ENCODE results near the gene MDK. TPM values are rescaled to one million over a fixed set of nuclear protein-coding genes. Genes with fewer than 3 reads are reported as not detected.

Gene MDK
- total and polyA plus RNA-seq, 2 of the 4 experiments (the other 2 are of a cell fraction): 25.8 to 377 TPM

- Histone ChIP-seq H2BK15ac (ENCODE audit: low read depth, low read length) (no peak overlapping the region), H3K9me1 (ENCODE audit: insufficient read depth, low read length) (0 out of 2 replicates have a peak, but pooled peaks cover 3% of the 10 kb centered on the region), H3K4me3 (ENCODE audit: insufficient read depth, low read depth, low read length) (no peak overlapping the region), H2BK120ac (ENCODE audit: low read depth, low read length) (no peak overlapping the region), H3K79me1 (ENCODE audit: low read depth in 1 of 2, low read length in 2 of 2) (peaks cover 0 to 14% of the 10 kb centered on the region in 2 experiments; a peak in 2 of 4 replicates), H3K23ac (ENCODE audit: low read depth, low read length) (no peak overlapping the region), H3K18ac (ENCODE audit: low read depth, low read length) (no peak overlapping the region), H2AK9ac (replicated peaks; ENCODE audit: low read depth, low read length, poor library complexity) (no peak overlapping the region), H3K27ac (ENCODE audit: insufficient read depth, low read length) (no peak overlapping the region), H3K9ac (ENCODE audit: low read depth, low read length) (no peak overlapping the region), H3K9me3 (ENCODE audit: control insufficient read depth, insufficient read depth, low read length) (no peaks in the 10 kb centered on the region), H3K56ac (ENCODE audit: extremely low read depth, insufficient read depth, low read length) (no peak overlapping the region), H3K4ac (ENCODE audit: low read depth, low read length) (no peak overlapping the region), H4K91ac (ENCODE audit: insufficient read depth, low read depth, low read length) (no peak overlapping the region), H3K4me1 (ENCODE audit: control insufficient read depth, insufficient read depth, low read length) (peaks cover 3% of the 10 kb centered on the region; the same call in 1 of the 2 replicates), H3K4me2 (ENCODE audit: low read depth, low read length) (no peak overlapping the region), H4K20me1 (ENCODE audit: insufficient read depth, low read length) (no peaks in the 10 kb centered on the region), H2BK5ac (ENCODE audit: low read depth, low read length, poor library complexity, severe bottlenecking) (no peak overlapping the region), H2AK5ac (ENCODE audit: low read depth, low read length) (no peak overlapping the region), H4K8ac (ENCODE audit: low read depth in 2 of 2, low read length in 2 of 2) (no peak overlapping the region), H3K27me3 (ENCODE audit: control insufficient read depth, insufficient read depth, low read length) (no peaks in the 10 kb centered on the region), H4K5ac (ENCODE audit: low read depth, low read length) (no peak overlapping the region), H3K14ac (replicated peaks; ENCODE audit: low read depth, low read length) (no peak overlapping the region), H2AFZ (replicated peaks; ENCODE audit: low read length, poor library complexity) (no peak overlapping the region), H2BK20ac (ENCODE audit: low read depth, low read length) (no peak overlapping the region), H3K36me3 (ENCODE audit: control insufficient read depth, insufficient read depth, low read length) (peaks cover 39% of the 10 kb centered on the region)
- no TSS peak for BruUV-seq (replicated peaks)
- ChIA-PET CTCF (no interaction called here), POLR2A (ENCODE audit: unreplicated experiment) (interaction anchor here (0.7 kb wide), 1 partner anchor 11 kb away, joined by 9 read pairs; no protein-coding TSS in a partner anchor)
- no peak for DNase-seq
- intact Hi-C loops (cut with micrococcal nuclease): no loop called here
- no peak for ATAC-seq (ENCODE audit: low read depth)
- WGBS, 2 experiments (ENCODE audit: extremely low coverage in 2 of 2, insufficient read length in 1 of 2): 83% methylated on average over 11 of the region's 30 CpGs; no CpG with 5 or more reads in 1 of the 2 experiments
- dilution Hi-C loops (cut with HindIII; ENCODE audit: low sequenced_read_pairs, unreplicated experiment): no loop called here
- in situ Hi-C loops (cut with MboI; ENCODE audit: low sequenced_read_pairs): no loop called here
- TF ChIP-seq CTCF (conservative IDR thresholded peaks at IDR 0.05; ENCODE audit: low read depth, low read length): no peak
- TF ChIP-seq USF2 (IDR thresholded peaks at IDR 0.05; ENCODE audit: low read depth, low read length): no peak
- no peak for TF ChIP-seq FOS (IDR thresholded peaks at IDR 0.05; ENCODE audit: low read depth, low read length)
- TF ChIP-seq BHLHE40 (IDR thresholded peaks at IDR 0.05; ENCODE audit: low read depth, low read length): no peak
- TF ChIP-seq MAFK (IDR thresholded peaks at IDR 0.05; ENCODE audit: low read depth, low read length): no peak
- no peak for TF ChIP-seq MAZ (IDR thresholded peaks at IDR 0.05; ENCODE audit: borderline replicate concordance, low read depth, low read length)
- TF ChIP-seq CEBPB (IDR thresholded peaks at IDR 0.05; ENCODE audit: low read depth, low read length): no peak
- no peak for TF ChIP-seq NFE2L2 (IDR thresholded peaks at IDR 0.05; ENCODE audit: low read depth, low read length)
- no peak for TF ChIP-seq MXI1 (IDR thresholded peaks at IDR 0.05; ENCODE audit: borderline replicate concordance, low read depth, low read length)
- TF ChIP-seq CHD1 (IDR thresholded peaks at IDR 0.05; ENCODE audit: low read depth, low read length): no peak
- no peak for TF ChIP-seq RAD21 (IDR thresholded peaks at IDR 0.05; ENCODE audit: low read length)
- no peak for TF ChIP-seq ELK1 (IDR thresholded peaks at IDR 0.05; ENCODE audit: borderline replicate concordance, low read depth, low read length)
- no peak for TF ChIP-seq POLR2A (IDR thresholded peaks at IDR 0.05; ENCODE audit: low read depth, low read length)
- TF ChIP-seq SMC3 (IDR thresholded peaks at IDR 0.05; ENCODE audit: low read depth, low read length): no peak
Measured at GRCh38 chr11:46373787-46374740, 7.4 kb upstream of the MDK start.

All from IMR-90 (cell line).